Mesodermal cell (in vitro differentiated cells): ENCODE measurements around the gene NDUFAF2.
"Not testable (repeated sequence)": the region's sequence is repeated elsewhere in the genome, so short reads cannot be mapped to it uniquely, and the experiment has no call there.

Experiments
- H3K27ac ChIP-seq: 2 replicates; pipeline ENCODE4 v1.7.0; 2013; ENCODE audit warnings: mild to moderate bottlenecking, low read depth, low read length, moderate library complexity; ENCODE audit not compliant: severe bottlenecking
- H3K36me3 ChIP-seq: 2 replicates; pipeline ENCODE4 v1.7.1; 2013; ENCODE audit warnings: mild to moderate bottlenecking, low read length, moderate library complexity; ENCODE audit not compliant: control insufficient read depth, insufficient read depth
- H3K4me1 ChIP-seq: one replicate; pipeline ENCODE4 v1.7.1; 2013; ENCODE audit warnings: mild to moderate bottlenecking, low read length; ENCODE audit not compliant: insufficient read depth, control insufficient read depth, poor library complexity, severe bottlenecking
- H3K4me3 ChIP-seq: 2 replicates; pipeline ENCODE4 v1.7.0; 2013; ENCODE audit warnings: low read length, control low read depth, mild to moderate bottlenecking; ENCODE audit not compliant: insufficient read depth, poor library complexity, severe bottlenecking; ENCODE audit errors: extremely low read depth
- H3K9me3 ChIP-seq: 2 replicates; pipeline ENCODE4 v1.7.1; 2013; ENCODE audit warnings: mild to moderate bottlenecking, low read length, moderate library complexity; ENCODE audit not compliant: control insufficient read depth
- WGBS, 2 experiments: methylation state at CpG; one replicate each; pipeline ENCODE4 v1.1.5; 2013; ENCODE audit warnings: missing lambda C conversion rate in 2 of 2; ENCODE audit not compliant: insufficient coverage in 2 of 2; 5-methylcytosine and 5-hydroxymethylcytosine counted together

NDUFAF2 gene

DNA sequence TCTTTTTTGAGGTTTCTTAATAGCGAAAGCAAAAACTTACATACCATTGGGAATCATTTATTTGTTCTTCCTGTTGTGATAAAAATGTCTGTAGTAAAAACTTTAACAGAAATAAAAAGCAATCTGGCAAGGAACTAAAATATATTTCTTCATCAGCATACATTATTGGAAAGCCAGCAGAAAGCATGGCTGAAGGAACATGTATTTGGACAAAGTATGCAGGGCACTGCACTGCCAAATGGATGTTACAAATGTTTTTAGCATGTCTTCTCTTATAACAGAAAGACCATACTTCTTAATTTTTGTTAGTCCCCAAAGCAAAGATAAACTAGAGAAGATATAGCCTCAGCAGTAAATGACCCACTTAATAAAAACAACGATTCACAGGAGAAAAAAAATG is 136.7 kb downstream of the NDUFAF2 start:
- H3K27ac ChIP-seq: no peak overlapping the region
- H3K36me3 ChIP-seq: no peaks in the 10 kb centered on the region
- H3K9me3 ChIP-seq: no peaks in the 10 kb centered on the region
- no peaks in the 10 kb centered on the region for H3K4me1 ChIP-seq
- no peak overlapping the region for H3K4me3 ChIP-seq
- WGBS, 2 experiments: no CpG with 5 or more reads among the region's 2 CpGs

DNA sequence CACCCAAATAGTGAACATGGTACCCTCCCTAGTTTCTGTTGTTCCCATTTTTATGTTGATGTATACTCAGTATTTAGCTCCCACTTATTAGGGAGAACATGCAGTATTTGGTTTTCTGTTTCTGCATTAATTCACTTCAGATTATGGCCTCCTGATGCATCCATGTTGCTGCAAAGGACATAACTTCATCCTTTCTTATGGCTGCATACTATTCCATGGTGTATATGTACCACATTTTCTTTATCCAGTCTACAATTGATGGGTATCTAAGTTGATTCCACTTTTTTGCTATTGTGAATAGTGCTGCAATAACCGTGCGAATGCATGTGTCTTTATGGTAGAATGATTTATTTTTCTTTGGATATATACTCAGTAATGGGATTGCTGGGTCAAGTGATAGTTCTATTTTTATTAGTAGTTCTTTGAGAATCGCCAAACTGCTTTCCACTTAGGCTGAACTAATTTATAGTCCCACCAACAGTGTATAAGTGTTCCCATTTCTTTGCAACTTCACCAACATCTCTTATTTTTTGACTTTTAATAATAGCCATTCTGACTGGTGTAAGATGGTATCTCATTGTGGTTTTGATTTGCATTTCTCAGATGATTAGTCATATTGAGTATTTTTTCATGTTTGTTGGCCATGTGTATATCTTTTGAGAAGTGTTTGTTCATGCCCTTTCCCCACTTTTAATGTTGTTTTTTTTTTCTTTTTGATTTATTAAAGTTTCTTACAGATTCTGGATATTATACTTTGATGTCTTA is 137.7 kb downstream of the NDUFAF2 start:
- no peaks in the 10 kb centered on the region for H3K36me3 ChIP-seq
- no peak overlapping the region for H3K27ac ChIP-seq
- no peak overlapping the region for H3K4me3 ChIP-seq
- 60 to 89% methylated on average over 1 to 2 of the region's 3 CpGs for WGBS, 2 experiments
- H3K9me3 ChIP-seq: no peaks in the 10 kb centered on the region
- H3K4me1 ChIP-seq: no peaks in the 10 kb centered on the region

DNA sequence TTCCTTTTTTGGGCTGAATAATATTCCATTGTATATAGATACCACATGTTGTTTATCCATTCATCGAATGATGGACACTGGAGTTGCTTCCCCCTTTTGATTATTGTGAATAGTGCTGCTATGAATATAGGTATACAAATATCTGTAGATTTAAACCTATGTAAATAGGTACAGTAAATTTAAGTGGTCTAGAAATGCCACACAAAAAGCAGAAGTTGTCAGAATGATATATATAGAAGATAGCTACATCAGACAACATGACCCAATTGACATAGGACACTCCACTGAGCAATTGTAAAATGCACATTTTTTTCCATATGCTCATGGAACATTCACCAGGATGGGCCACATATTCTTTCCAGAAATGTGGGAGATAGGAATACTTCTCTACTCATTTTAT is 139.7 kb downstream of the NDUFAF2 start:
- H3K36me3 ChIP-seq: no peaks in the 10 kb centered on the region
- no peaks in the 10 kb centered on the region for H3K4me1 ChIP-seq
- H3K27ac ChIP-seq: no peak overlapping the region
- no peak overlapping the region for H3K4me3 ChIP-seq
- H3K9me3 ChIP-seq: no peaks in the 10 kb centered on the region
- WGBS, 2 experiments: no CpG with 5 or more reads among the region's 1 CpG

DNA sequence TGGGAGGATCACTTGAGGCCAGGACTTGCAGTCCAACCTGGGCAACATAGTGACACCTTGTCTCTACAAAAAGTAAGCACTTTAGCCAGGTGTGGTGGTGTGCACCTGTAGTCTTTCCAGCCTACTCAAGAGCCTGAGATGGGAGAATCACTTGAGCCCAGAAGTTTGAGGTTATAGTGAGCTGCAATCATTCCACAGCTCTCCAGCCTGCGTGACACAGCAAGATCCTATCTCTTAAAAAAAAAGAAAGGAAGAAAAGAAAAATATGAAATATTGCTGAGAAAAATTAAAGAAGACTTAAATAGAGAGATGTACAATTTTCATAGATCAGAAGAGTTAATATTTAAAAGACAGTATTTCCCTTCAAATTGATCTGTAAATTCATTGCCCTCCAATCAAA is 140.9 kb downstream of the NDUFAF2 start:
- Histone ChIP-seq H3K27ac (no peak overlapping the region), H3K4me3 (no peak overlapping the region), H3K9me3 (no peaks in the 10 kb centered on the region), H3K4me1 (no peaks in the 10 kb centered on the region), H3K36me3 (no peaks in the 10 kb centered on the region)
- WGBS, 2 experiments: no CpG with 5 or more reads among the region's 1 CpG

DNA sequence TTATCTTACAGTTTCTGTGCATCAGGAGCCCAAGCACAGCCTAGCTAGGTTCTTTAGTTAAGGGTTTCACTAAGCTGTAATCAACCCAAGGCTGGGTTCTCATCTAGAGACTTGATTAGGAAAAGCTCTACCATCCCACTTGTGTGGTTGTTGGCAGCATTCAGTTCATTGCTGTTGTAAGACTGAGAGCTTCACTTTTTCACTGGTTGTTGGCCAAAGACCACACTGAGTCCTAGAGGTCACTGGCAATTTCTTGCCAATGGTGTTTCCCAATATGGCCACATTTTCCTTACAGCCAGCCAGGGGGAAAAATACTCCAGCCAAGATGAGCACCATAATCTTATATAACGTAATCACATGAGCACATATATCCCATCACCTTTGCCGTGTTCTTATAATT is 142.9 kb downstream of the NDUFAF2 start:
- WGBS, 2 experiments: no CpG with 5 or more reads among the region's 2 CpGs
- no peaks in the 10 kb centered on the region for H3K36me3 ChIP-seq

DNA sequence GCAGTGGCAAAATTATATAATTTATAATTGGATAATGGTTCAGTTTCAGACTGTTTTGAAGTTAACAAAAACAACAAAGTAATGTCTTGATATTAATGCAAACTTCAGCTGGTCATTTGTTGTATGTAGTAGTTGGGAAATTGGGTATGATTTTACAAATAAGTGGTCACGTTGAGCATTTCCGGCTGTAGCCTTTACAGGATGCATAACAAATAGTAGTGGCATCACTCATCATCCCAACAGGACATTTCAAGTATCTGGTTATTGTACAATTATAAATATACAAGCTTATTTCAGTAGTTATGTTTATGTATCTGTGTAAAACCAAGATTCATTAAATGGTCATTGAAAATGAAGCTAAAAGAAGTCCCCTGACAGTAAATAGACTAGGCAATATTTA is 144.3 kb downstream of the NDUFAF2 start:
- Histone ChIP-seq H3K4me1 (no peaks in the 10 kb centered on the region), H3K4me3 (no peak overlapping the region), H3K27ac (no peak overlapping the region), H3K36me3 (no peaks in the 10 kb centered on the region), H3K9me3 (no peaks in the 10 kb centered on the region)
- no CpG with 5 or more reads among the region's 2 CpGs for WGBS, 2 experiments

More for the DNA sequence above, 142.9 kb downstream of the NDUFAF2 start:
- H3K27ac ChIP-seq: no peak overlapping the region
- H3K9me3 ChIP-seq: no peaks in the 10 kb centered on the region
- no peak overlapping the region for H3K4me3 ChIP-seq
- no peaks in the 10 kb centered on the region for H3K4me1 ChIP-seq

DNA sequence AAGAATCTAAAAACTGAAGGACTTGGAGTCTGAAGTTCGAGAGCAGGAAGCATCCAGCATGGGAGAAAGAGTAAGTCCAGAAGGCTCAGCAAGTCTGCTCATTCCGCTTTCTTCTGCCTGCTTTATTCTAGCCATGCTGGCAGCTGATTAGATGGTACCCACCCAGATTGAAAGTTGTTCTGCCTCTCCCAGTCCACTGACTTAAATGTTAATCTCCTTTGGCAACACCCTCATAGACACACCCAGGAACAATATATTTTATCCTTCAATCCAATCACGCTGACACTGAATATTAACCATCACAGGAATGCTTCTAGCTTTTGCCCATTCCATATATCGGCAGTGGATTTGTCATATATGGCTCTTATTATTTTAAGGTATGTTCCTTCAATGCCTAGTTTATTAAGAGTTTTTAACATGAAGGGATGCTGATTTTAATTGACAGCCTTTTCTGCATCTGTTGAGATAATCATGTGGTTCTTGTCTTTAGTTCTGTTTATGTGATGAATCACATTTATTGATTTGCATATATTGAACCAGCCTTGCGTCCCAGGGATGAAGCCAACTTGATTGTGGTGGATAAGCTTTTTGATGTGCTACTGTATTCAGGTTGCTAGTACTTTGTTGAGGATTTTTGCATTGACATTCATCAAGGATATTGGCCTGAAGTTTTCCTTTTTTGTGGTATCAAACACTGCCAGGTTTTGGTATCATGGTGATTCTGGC is 148.2 kb downstream of the NDUFAF2 start:
- H3K9me3 ChIP-seq, H3K4me1 ChIP-seq, H3K36me3 ChIP-seq, H3K27ac ChIP-seq, H3K4me3 ChIP-seq: not testable (repeated sequence)
- WGBS, 2 experiments: 82 to 91% methylated on average over 3 to 4 of the region's 5 CpGs

DNA sequence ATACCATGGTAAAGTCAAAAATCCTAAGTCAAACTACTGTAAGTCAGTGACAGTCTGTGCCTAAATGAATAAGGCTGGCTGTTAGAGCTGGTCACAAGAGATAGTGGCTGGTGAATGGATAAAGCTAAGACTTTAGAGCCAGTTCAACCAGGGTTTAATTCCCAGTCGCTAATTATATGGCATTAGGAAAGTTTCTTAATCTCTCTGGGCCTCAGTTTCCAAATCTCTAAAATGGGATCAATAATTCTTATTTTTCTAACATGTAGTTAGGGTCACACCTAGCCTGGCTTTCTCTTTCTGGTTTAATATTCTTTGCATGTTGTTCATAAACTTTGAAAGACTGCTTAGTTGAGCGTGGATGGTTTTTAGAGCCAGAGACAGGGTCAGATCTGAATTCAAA is 152.5 kb downstream of the NDUFAF2 start:
- H3K27ac ChIP-seq: no peak overlapping the region
- H3K4me3 ChIP-seq: no peak overlapping the region
- no peaks in the 10 kb centered on the region for H3K4me1 ChIP-seq
- WGBS, 2 experiments: 80% methylated on average over 1 of the region's 2 CpGs; no CpG with 5 or more reads in 1 of the 2 experiments
- H3K9me3 ChIP-seq: no peaks in the 10 kb centered on the region
- H3K36me3 ChIP-seq: no peaks in the 10 kb centered on the region

DNA sequence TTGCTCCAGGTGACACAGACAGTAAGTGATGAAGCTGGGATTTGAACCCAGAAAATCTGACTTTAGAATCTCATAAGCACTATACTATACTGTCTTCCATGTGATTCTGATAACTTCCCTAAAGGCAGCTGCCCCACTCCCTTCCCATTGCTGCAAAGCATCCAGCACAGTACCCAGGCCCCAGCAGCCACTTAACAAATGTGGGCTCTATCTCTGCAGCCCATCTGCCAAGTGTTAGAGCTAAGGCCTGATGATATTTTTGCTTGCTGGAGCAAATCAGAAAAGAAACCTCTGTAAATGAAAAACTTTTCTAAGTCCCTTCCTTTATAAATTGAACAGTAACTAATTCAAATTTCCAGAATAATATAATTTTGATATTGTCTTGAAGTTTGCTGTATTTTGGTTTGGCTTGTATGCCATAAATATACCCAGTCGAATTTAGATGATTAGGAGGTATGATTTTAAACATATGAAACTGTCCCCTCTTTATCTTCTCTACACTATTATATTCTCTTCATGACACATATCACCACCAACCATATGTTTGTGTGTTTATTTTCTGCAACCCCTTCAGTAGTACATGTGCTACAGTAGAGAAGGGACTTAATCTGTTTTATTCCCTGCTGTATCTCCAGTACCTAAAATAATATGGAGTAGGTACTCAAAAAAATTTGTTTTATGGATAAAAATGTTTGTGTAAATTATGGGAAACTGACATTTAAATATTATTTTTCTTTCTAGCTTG is 153.4 kb downstream of the NDUFAF2 start:
- H3K4me1 ChIP-seq: no peaks in the 10 kb centered on the region
- H3K9me3 ChIP-seq: no peaks in the 10 kb centered on the region
- no peaks in the 10 kb centered on the region for H3K36me3 ChIP-seq
- WGBS, 2 experiments: no CpG with 5 or more reads among the region's 1 CpG
- no peak overlapping the region for H3K27ac ChIP-seq
- H3K4me3 ChIP-seq: no peak overlapping the region

DNA sequence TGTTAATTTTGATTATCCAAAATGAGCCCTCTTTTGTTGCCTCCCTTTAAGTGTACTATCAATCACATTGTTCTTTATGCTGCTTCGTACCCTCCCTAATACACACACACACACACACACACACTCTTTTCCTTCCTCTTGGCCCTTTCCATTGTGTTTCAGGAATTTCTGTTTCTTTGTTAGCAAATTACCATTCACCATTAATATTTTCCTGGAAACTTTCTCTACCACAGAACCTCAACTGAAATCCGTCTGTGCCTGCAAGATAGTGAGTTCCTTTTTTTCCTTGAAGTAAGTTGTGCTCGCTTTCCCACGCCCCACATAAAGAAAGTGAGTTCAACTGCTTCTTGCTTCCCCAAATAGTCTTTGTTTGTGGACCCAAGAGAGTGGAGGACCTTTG is 155.4 kb downstream of the NDUFAF2 start:
- no peaks in the 10 kb centered on the region for H3K4me1 ChIP-seq
- H3K36me3 ChIP-seq: no peaks in the 10 kb centered on the region
- H3K27ac ChIP-seq: peak overlapping the region; percentile 26
- H3K4me3 ChIP-seq: no peak overlapping the region
- 93 to 97% methylated on average over 3 of the region's 4 CpGs for WGBS, 2 experiments
- H3K9me3 ChIP-seq: no peaks in the 10 kb centered on the region
